HL-60 (cell line): Measurements from ENCODE around the gene CAMK2D.

ENCODE experiments used
- DNase-seq, 2 experiments: peaks; one replicate each; pipeline ENCODE4 v3.0.0-alpha.2; 2010 to 2020; ENCODE audit warnings: low read depth in 1 of 2, low spot score in 1 of 2
- H3K27ac ChIP-seq: fragments of 250-450 bp; sonication (Bioruptor Pico); replicated peaks from 2 replicates; pipeline ENCODE4 v1.5.1; 2020; ENCODE audit warnings: mild to moderate bottlenecking, moderate library complexity
- H3K27me3 ChIP-seq: fragments of 250-450 bp; sonication (Bioruptor Pico); 2 replicates; pipeline ENCODE4 v1.5.1; 2021; ENCODE audit warnings: mild to moderate bottlenecking, moderate library complexity; ENCODE audit not compliant: insufficient read depth, poor library complexity, severe bottlenecking
- H3K4me3 ChIP-seq: replicated peaks from 2 replicates; pipeline ENCODE4 v1.5.1; 2011; ENCODE audit warnings: mild to moderate bottlenecking, control low read depth, low read length; ENCODE audit not compliant: insufficient read depth
- CTCF ChIP-seq: IDR thresholded peaks from one replicate; pipeline ENCODE4 v1.5.1; 2011; ENCODE audit warnings: low read length, control low read depth, inconsistent platforms; ENCODE audit not compliant: insufficient read depth
- GABPA ChIP-seq: IDR thresholded peaks from 2 replicates; pipeline ENCODE4 v1.6.1; 2012; ENCODE audit warnings: low read depth
- POLR2AphosphoS5 ChIP-seq: IDR thresholded peaks from 2 replicates; pipeline ENCODE4 v1.6.1; 2012; ENCODE audit warnings: low read depth
- REST ChIP-seq: IDR thresholded peaks from 2 replicates; pipeline ENCODE4 v1.6.1; 2012; ENCODE audit warnings: low read depth; ENCODE audit not compliant: insufficient replicate concordance
- SPI1 ChIP-seq: IDR thresholded peaks from 2 replicates; pipeline ENCODE4 v1.6.1; 2012; ENCODE audit warnings: low read depth, mild to moderate bottlenecking, borderline replicate concordance

Gene CAMK2D

GRCh38 chr4:113528395-113528794 lies 233.1 kb downstream of the CAMK2D start:
- TF ChIP-seq SPI1 (no peak), GABPA (no peak), REST (no peak), CTCF (no peak)
- Histone ChIP-seq H3K27ac (no peak overlapping the region), H3K4me3 (no peak overlapping the region), H3K27me3 (no peaks in the 10 kb centered on the region)
- no peak for DNase-seq

GRCh38 chr4:113525521-113525920 lies 236.0 kb downstream of the CAMK2D start:
- TF ChIP-seq POLR2AphosphoS5 (no peak), CTCF (no peak), SPI1 (no peak), GABPA (no peak), REST (no peak)

GRCh38 chr4:113524505-113525186 lies 236.9 kb downstream of the CAMK2D start:
- H3K27ac ChIP-seq, result no peak overlapping the region
- DNase-seq, result no peak
- H3K4me3 ChIP-seq, result no peak overlapping the region
- no peak for TF ChIP-seq GABPA
- no peak for TF ChIP-seq POLR2AphosphoS5
- TF ChIP-seq CTCF, result no peak
- TF ChIP-seq SPI1, result no peak
- TF ChIP-seq REST, result no peak
- no peaks in the 10 kb centered on the region for H3K27me3 ChIP-seq

More at GRCh38 chr4:113525521-113525920, 236.0 kb downstream of the CAMK2D start:
- no peak overlapping the region for H3K27ac ChIP-seq
- no peak overlapping the region for H3K4me3 ChIP-seq
- H3K27me3 ChIP-seq, result no peaks in the 10 kb centered on the region
- DNase-seq, result no peak
